HepG2 (cell line): ENCODE measurements around the gene STPG4. TPM values are rescaled to one million over a fixed set of nuclear protein-coding genes. Genes with fewer than 3 reads are reported as not detected.

Experiments
- BHLHE40 ChIP-seq: IDR thresholded peaks from 2 replicates; pipeline ENCODE4 v1.6.1; 2011; ENCODE audit warnings: low read length, improper control_type of control experiment
- CEBPB ChIP-seq: IDR thresholded peaks from 2 replicates; pipeline ENCODE4 v1.6.1; 2011; ENCODE audit warnings: low read depth, low read length, improper control_type of control experiment, borderline replicate concordance
- DNMT3B ChIP-seq: conservative IDR thresholded peaks from 2 replicates; pipeline ENCODE4 v1.6.1; 2016; ENCODE audit warnings: missing biosample characterization, control low read depth
- KMT2A ChIP-seq: sonication (generic); formaldehyde crosslinking; IDR thresholded peaks from 2 replicates; pipeline ENCODE4 v1.4.0; 2020; ENCODE audit warnings: missing genetic modification reagents
- MIXL1 ChIP-seq: IDR thresholded peaks from 2 replicates; pipeline ENCODE4 v1.6.1; 2016
- PITX1 ChIP-seq: sonication (generic); formaldehyde crosslinking; IDR thresholded peaks from 2 replicates; pipeline ENCODE4 v1.5.1; 2020; ENCODE audit warnings: mild to moderate bottlenecking, missing genetic modification reagents
- POLR2A ChIP-seq, 2 experiments: IDR thresholded peaks; 2 replicates each; pipeline ENCODE4 v1.6.1; 2011; ENCODE audit warnings: low read depth in 2 of 2, low read length in 2 of 2, mild to moderate bottlenecking in 1 of 2, moderate library complexity in 1 of 2; ENCODE audit not compliant: insufficient read depth in 1 of 2
- SAP130 ChIP-seq: IDR thresholded peaks from 2 replicates; pipeline ENCODE4 v1.6.1; 2016; ENCODE audit warnings: low read depth
- SMAD9 ChIP-seq: sonication (generic); formaldehyde crosslinking; IDR thresholded peaks from 2 replicates; pipeline ENCODE4 v1.5.1; 2020; ENCODE audit warnings: mild to moderate bottlenecking, missing genetic modification reagents
- ZBTB20 ChIP-seq: sonication (generic); formaldehyde crosslinking; IDR thresholded peaks from 2 replicates; pipeline ENCODE4 v1.8.1; 2023; ENCODE audit warnings: missing genetic modification reagents, low read depth, mild to moderate bottlenecking, borderline replicate concordance
- ZBTB25 ChIP-seq: IDR thresholded peaks from 2 replicates; pipeline ENCODE4 v1.6.1; 2018; ENCODE audit warnings: missing genetic modification reagents
- ZBTB37 ChIP-seq: sonication (generic); formaldehyde crosslinking; IDR thresholded peaks from 2 replicates; pipeline ENCODE4 v1.4.0; 2020; ENCODE audit warnings: mild to moderate bottlenecking, missing genetic modification reagents
- ZC3H13 ChIP-seq: sonication (generic); formaldehyde crosslinking; IDR thresholded peaks from 2 replicates; pipeline ENCODE4 v1.8.1; 2023; ENCODE audit warnings: mild to moderate bottlenecking, missing genetic modification reagents, moderate library complexity
- ZNF230 ChIP-seq: sonication (generic); formaldehyde crosslinking; IDR thresholded peaks from 2 replicates; pipeline ENCODE4 v1.4.0; 2020; ENCODE audit warnings: mild to moderate bottlenecking, missing genetic modification reagents
- ZNF510 ChIP-seq: sonication (generic); formaldehyde crosslinking; IDR thresholded peaks from 2 replicates; pipeline ENCODE4 v1.4.0; 2020; ENCODE audit warnings: low read depth, mild to moderate bottlenecking, missing genetic modification reagents
- ZNF547 ChIP-seq: sonication (generic); formaldehyde crosslinking; IDR thresholded peaks from 2 replicates; pipeline ENCODE4 v1.5.1; 2020; ENCODE audit warnings: mild to moderate bottlenecking, missing genetic modification reagents
- polyA plus RNA-seq, 8 experiments: library from polyadenylated mRNA; depleted of rRNA in 3 of 8; stranded (reverse) in 7 of 8; unstranded in 1 of 8; fragments of >200 nt; fragmentation: Illumina TruSeq in 4 of 8; extraction: Trizol in 4 of 8; gene quantifications; 2 replicates each; pipeline versions ENCODE4 v1.2.1 to v1.2.3, GENCODE V29; 2011 to 2016; ENCODE audit warnings: low read depth in 4 of 8, missing spikeins in 1 of 8, mixed read lengths in 1 of 8; ENCODE audit not compliant: insufficient read depth in 1 of 8
- total RNA-seq, 5 experiments: library from RNA; depleted of rRNA; stranded (reverse); fragments of >200 nt; fragmentation: Illumina TruSeq; extraction: Trizol; gene quantifications; 2 replicates each; pipeline ENCODE4 v1.2.3, GENCODE V29; 2016; ENCODE audit warnings: low read depth in 1 of 5

The STPG4 gene
- total and polyA plus RNA-seq, 2 of the 13 experiments (the other 11 are each of a cell fraction or from before 2014, with no cell fraction given), result 0.11 to 0.15 TPM

GRCh38 chr2:47077442-47078117, 77.5 kb downstream of the STPG4 start (continued):
- TF ChIP-seq ZC3H13, result 0 out of 2 replicates have a peak, but pooled peaks have one; percentile 43
- TF ChIP-seq CEBPB, result peak; percentile 30; the same call in 1 of the 2 replicates
- TF ChIP-seq ZNF230 (CRISPR knock-in tag), result 0 out of 2 replicates have a peak, but pooled peaks have one; percentile 23
- no peak for TF ChIP-seq KMT2A
- no peak for TF ChIP-seq ZBTB37
- TF ChIP-seq ZBTB20 (CRISPR knock-in tag), result 0 out of 2 replicates have a peak, but pooled peaks have one; percentile 31
- peak; percentile 45 for TF ChIP-seq BHLHE40
- TF ChIP-seq MIXL1 (CRISPR knock-in tag), result 0 out of 2 replicates have a peak, but pooled peaks have one; percentile 13
- 0 out of 2 replicates have a peak, but pooled peaks have one; percentile 27 for TF ChIP-seq ZNF547 (CRISPR knock-in tag)
- no peak for TF ChIP-seq ZBTB25 (CRISPR knock-in tag)
- 0 out of 2 replicates have a peak, but pooled peaks have one; percentile 10 for TF ChIP-seq ZNF510 (CRISPR knock-in tag)
- TF ChIP-seq SAP130 (CRISPR knock-in tag), result no peak
- peak in 1 of 2 experiments; percentile 42; a peak in 2 of 4 replicates for TF ChIP-seq POLR2A (IDR thresholded peaks at IDR 0.05; ENCODE audit: insufficient read depth in 1 of 2, low read depth in 2 of 2, low read length in 2 of 2)
- TF ChIP-seq DNMT3B (CRISPR knock-in tag), result no peak
- no peak for TF ChIP-seq SMAD9
- TF ChIP-seq PITX1 (CRISPR knock-in tag), result 0 out of 2 replicates have a peak, but pooled peaks have one; percentile 15
